ENCODE data around the gene PCSK6.

PCSK6 gene

GRCh38 chr15:101510212-101511197 lies 21.0 kb upstream of the PCSK6 start:
- H3K9me3 Mint-ChIP-seq = peaks cover 6% of the 10 kb centered on the region
- no peak for DNase-seq
- H3K27me3 Mint-ChIP-seq = peaks cover 10% of the 10 kb centered on the region
- H3K4me3 Mint-ChIP-seq = no peak overlapping the region
- no peaks in the 10 kb centered on the region for H3K4me1 Mint-ChIP-seq
- H3K36me3 Mint-ChIP-seq (ENCODE audit: low read depth) = no peaks in the 10 kb centered on the region
- no peak overlapping the region for H3K27ac Mint-ChIP-seq
- no peak for ATAC-seq

- Mint-ChIP-seq H3K9me3 (no peaks in the 10 kb centered on the region), H3K36me3 (ENCODE audit: low read depth) (no peaks in the 10 kb centered on the region), H3K27me3 (peaks cover 15% of the 10 kb centered on the region), H3K4me1 (no peaks in the 10 kb centered on the region), H3K27ac (no peak overlapping the region), H3K4me3 (no peak overlapping the region)
- no peak for DNase-seq
- ATAC-seq = no peak
Observed at GRCh38 chr15:101509279-101509678, 19.8 kb upstream of the PCSK6 start.

- DNase-seq = no peak
- Mint-ChIP-seq H3K4me3 (no peak overlapping the region), H3K4me1 (peaks cover 3% of the 10 kb centered on the region), H3K36me3 (ENCODE audit: low read depth) (no peaks in the 10 kb centered on the region), H3K27me3 (peaks cover 14% of the 10 kb centered on the region), H3K27ac (no peak overlapping the region), H3K9me3 (no peaks in the 10 kb centered on the region)
- no peak for ATAC-seq
Observed at GRCh38 chr15:101506491-101506890, 17.0 kb upstream of the PCSK6 start.

- Mint-ChIP-seq H3K27ac (no peak overlapping the region), H3K27me3 (peaks cover 17% of the 10 kb centered on the region), H3K4me1 (peaks cover 3% of the 10 kb centered on the region), H3K9me3 (no peaks in the 10 kb centered on the region), H3K36me3 (ENCODE audit: low read depth) (no peaks in the 10 kb centered on the region), H3K4me3 (no peak overlapping the region)
- no peak for ATAC-seq
- DNase-seq = no peak
Observed at GRCh38 chr15:101505610-101506337, 16.3 kb upstream of the PCSK6 start.

GRCh38 chr15:101504866-101505609 lies 15.5 kb upstream of the PCSK6 start:
- no peak overlapping the region for H3K27ac Mint-ChIP-seq
- H3K4me1 Mint-ChIP-seq = peaks cover 8% of the 10 kb centered on the region

GRCh38 chr15:101504373-101504772 lies 14.9 kb upstream of the PCSK6 start:
- Mint-ChIP-seq H3K36me3 (ENCODE audit: low read depth) (no peaks in the 10 kb centered on the region), H3K4me1 (peaks cover 10% of the 10 kb centered on the region), H3K9me3 (no peaks in the 10 kb centered on the region), H3K27ac (no peak overlapping the region), H3K27me3 (peaks cover 22% of the 10 kb centered on the region), H3K4me3 (no peak overlapping the region)
- DNase-seq (no peak), ATAC-seq (no peak)

More at GRCh38 chr15:101504866-101505609, 15.5 kb upstream of the PCSK6 start:
- no peak for DNase-seq
- Mint-ChIP-seq H3K4me3 (no peak overlapping the region), H3K27me3 (peaks cover 20% of the 10 kb centered on the region), H3K36me3 (ENCODE audit: low read depth) (no peaks in the 10 kb centered on the region), H3K9me3 (no peaks in the 10 kb centered on the region)
- ATAC-seq = no peak

- H3K36me3 Mint-ChIP-seq (ENCODE audit: low read depth) = no peaks in the 10 kb centered on the region
- peaks cover 21% of the 10 kb centered on the region for H3K27me3 Mint-ChIP-seq
- ATAC-seq = no peak
- H3K9me3 Mint-ChIP-seq = no peaks in the 10 kb centered on the region
- no peak for DNase-seq
- no peak overlapping the region for H3K27ac Mint-ChIP-seq
- no peak overlapping the region for H3K4me3 Mint-ChIP-seq
- H3K4me1 Mint-ChIP-seq = peaks cover 10% of the 10 kb centered on the region
Observed at GRCh38 chr15:101503296-101503599, 13.7 kb upstream of the PCSK6 start.

GRCh38 chr15:101502572-101503295 lies 13.2 kb upstream of the PCSK6 start:
- H3K36me3 Mint-ChIP-seq (ENCODE audit: low read depth) = no peaks in the 10 kb centered on the region

GRCh38 chr15:101501703-101502373 lies 12.3 kb upstream of the PCSK6 start:
- ATAC-seq (peak; percentile 93), DNase-seq (peak; percentile 65)
- Mint-ChIP-seq H3K36me3 (ENCODE audit: low read depth) (no peaks in the 10 kb centered on the region), H3K9me3 (no peaks in the 10 kb centered on the region), H3K4me1 (peaks cover 19% of the 10 kb centered on the region), H3K27me3 (peaks cover 33% of the 10 kb centered on the region), H3K4me3 (peak overlapping the region; percentile 21), H3K27ac (no peak overlapping the region)

More at GRCh38 chr15:101502572-101503295, 13.2 kb upstream of the PCSK6 start:
- no peak overlapping the region for H3K4me3 Mint-ChIP-seq
- no peak overlapping the region for H3K27ac Mint-ChIP-seq
- H3K4me1 Mint-ChIP-seq = peaks cover 12% of the 10 kb centered on the region
- DNase-seq (no peak), ATAC-seq (no peak)
- no peaks in the 10 kb centered on the region for H3K9me3 Mint-ChIP-seq
- peaks cover 24% of the 10 kb centered on the region for H3K27me3 Mint-ChIP-seq

- H3K9me3 Mint-ChIP-seq = no peaks in the 10 kb centered on the region
- ATAC-seq (no peak), DNase-seq (no peak)
- H3K36me3 Mint-ChIP-seq (ENCODE audit: low read depth) = no peaks in the 10 kb centered on the region
- no peak overlapping the region for H3K4me3 Mint-ChIP-seq
- no peak overlapping the region for H3K27ac Mint-ChIP-seq
- H3K4me1 Mint-ChIP-seq = peaks cover 26% of the 10 kb centered on the region
- H3K27me3 Mint-ChIP-seq = peaks cover 41% of the 10 kb centered on the region
Observed at GRCh38 chr15:101500865-101501551, 11.5 kb upstream of the PCSK6 start.

GRCh38 chr15:101499863-101500713 lies 10.6 kb upstream of the PCSK6 start:
- Mint-ChIP-seq H3K4me3 (no peak overlapping the region), H3K27me3 (peaks cover 49% of the 10 kb centered on the region), H3K27ac (no peak overlapping the region), H3K9me3 (no peaks in the 10 kb centered on the region), H3K4me1 (peaks cover 26% of the 10 kb centered on the region), H3K36me3 (ENCODE audit: low read depth) (no peaks in the 10 kb centered on the region)
- DNase-seq = no peak
- ATAC-seq = no peak

GRCh38 chr15:101498717-101499480 lies 9.4 kb upstream of the PCSK6 start:
- DNase-seq = no peak
- peaks cover 52% of the 10 kb centered on the region for H3K27me3 Mint-ChIP-seq
- no peak overlapping the region for H3K27ac Mint-ChIP-seq
- H3K9me3 Mint-ChIP-seq = no peaks in the 10 kb centered on the region
- peaks cover 26% of the 10 kb centered on the region for H3K4me1 Mint-ChIP-seq
- H3K36me3 Mint-ChIP-seq (ENCODE audit: low read depth) = no peaks in the 10 kb centered on the region
- no peak overlapping the region for H3K4me3 Mint-ChIP-seq
- ATAC-seq = no peak

Measured in activated naive CD8-positive, alpha-beta T cell treated with anti-CD3 and anti-CD28 coated beads, Interleukin-2, amount 50 U/mL, for 24 hours (primary cell).